GM23248 (cell line): Measurements from ENCODE around the gene FBXO2.

Experiments used
- EZH2 ChIP-seq: fragments of 200-600 bp; sonication (generic); IDR thresholded peaks from 2 replicates; pipeline ENCODE4 v1.6.1; 2018; ENCODE audit warnings: antibody characterized with exemption, mild to moderate bottlenecking; ENCODE audit not compliant: insufficient read depth, poor library complexity, severe bottlenecking
- EZH2phosphoT487 ChIP-seq: fragments of 200-600 bp; sonication (generic); IDR thresholded peaks from 2 replicates; pipeline ENCODE4 v1.6.1; 2018; ENCODE audit warnings: antibody characterized with exemption, moderate library complexity, mild to moderate bottlenecking, low read depth; ENCODE audit not compliant: insufficient read depth

GRCh38 chr1:11600836-11601235 lies 53.4 kb downstream of the FBXO2 start:
- TF ChIP-seq EZH2, result no peak
- no peak for TF ChIP-seq EZH2phosphoT487
